H1 (cell line): ENCODE measurements around the gene WBP4. TPM values are rescaled to one million over a fixed set of nuclear protein-coding genes. Genes with fewer than 3 reads are reported as not detected.

Experiments
- BCL11A ChIP-seq, 2 experiments: IDR thresholded peaks; one replicate each; pipeline ENCODE4 v1.6.1; 2011; ENCODE audit warnings: low read depth in 2 of 2, low read length in 2 of 2, mild to moderate bottlenecking in 2 of 2
- HDAC6 ChIP-seq: IDR thresholded peaks from one replicate; pipeline ENCODE4 v1.7.1; 2012; ENCODE audit warnings: low read depth, mild to moderate bottlenecking, inconsistent platforms, low read length, moderate library complexity
- POLR2A ChIP-seq, 2 experiments: IDR thresholded peaks; 1 replicate in 1 of 2; 2 replicates in 1 of 2; pipeline ENCODE4 v1.6.1; 2011; ENCODE audit warnings: low read depth in 2 of 2, low read length in 2 of 2, mild to moderate bottlenecking in 2 of 2; ENCODE audit errors: control extremely low read depth in 1 of 2
- SP4 ChIP-seq: IDR thresholded peaks from 2 replicates; pipeline ENCODE4 v1.6.1; 2012; ENCODE audit warnings: low read length, inconsistent platforms
- polyA plus RNA-seq, 7 experiments: library from polyadenylated mRNA; depleted of rRNA in 3 of 7; stranded (reverse) in 5 of 7; unstranded in 2 of 7; fragments of >200 nt in 5 of 7; fragments of 200-250 nt in 2 of 7; gene quantifications; 1 replicate in 5 of 7; 2 replicates in 1 of 7; 4 replicates in 1 of 7; pipeline versions ENCODE4 v1.2.1 to v1.2.3, GENCODE V29; 2011 to 2013; ENCODE audit warnings: missing spikeins in 2 of 7, mixed read lengths in 2 of 7
- total RNA-seq: library from RNA; stranded (reverse); fragmentation: NEBNext Ultra II Directional; extraction: Animal tissue kit (Norgen Biotek cat#: 25700); gene quantifications from 2 replicates; pipeline ENCODE4 v1.2.1, GENCODE V29; 2021
- TF ChIP-seq, protein P1 (sequence below): fragments of 300-600 bp; sonication (generic); IDR thresholded peaks from 2 replicates; pipeline ENCODE4 v1.7.1; 2012; ENCODE audit warnings: low read length, moderate library complexity, mild to moderate bottlenecking, inconsistent platforms; ENCODE audit not compliant: insufficient replicate concordance

WBP4 gene
- total and polyA plus RNA-seq, 2 of the 8 experiments (the other 6 are each of a cell fraction or from before 2014, with no cell fraction given): 3.0 to 10.0 TPM

DNA sequence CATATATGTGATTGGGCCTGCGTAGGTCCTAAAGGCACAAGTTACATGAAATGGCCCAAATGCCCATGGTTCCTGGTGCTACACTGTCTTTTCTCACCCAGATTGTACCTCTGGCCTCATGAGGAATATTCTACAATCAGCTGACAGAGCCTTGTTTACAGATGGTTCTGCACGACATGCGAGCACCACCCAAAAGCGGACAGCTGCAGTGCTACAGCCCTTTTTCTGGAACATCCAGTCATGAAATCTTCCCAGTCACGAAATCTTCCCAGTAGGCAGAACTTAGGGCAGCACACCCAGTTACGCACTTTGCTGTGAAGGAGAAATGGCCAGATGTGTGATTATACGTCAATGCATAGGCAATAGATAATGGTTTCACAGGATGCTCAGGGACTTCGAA lies 34.5 kb upstream of the WBP4 start (continued):
- no peak for TF ChIP-seq BCL11A (IDR thresholded peaks at IDR 0.05; ENCODE audit: low read depth in 2 of 2, low read length in 2 of 2)
- TF ChIP-seq HDAC6: no peak
- TF ChIP-seq, protein P1, sequence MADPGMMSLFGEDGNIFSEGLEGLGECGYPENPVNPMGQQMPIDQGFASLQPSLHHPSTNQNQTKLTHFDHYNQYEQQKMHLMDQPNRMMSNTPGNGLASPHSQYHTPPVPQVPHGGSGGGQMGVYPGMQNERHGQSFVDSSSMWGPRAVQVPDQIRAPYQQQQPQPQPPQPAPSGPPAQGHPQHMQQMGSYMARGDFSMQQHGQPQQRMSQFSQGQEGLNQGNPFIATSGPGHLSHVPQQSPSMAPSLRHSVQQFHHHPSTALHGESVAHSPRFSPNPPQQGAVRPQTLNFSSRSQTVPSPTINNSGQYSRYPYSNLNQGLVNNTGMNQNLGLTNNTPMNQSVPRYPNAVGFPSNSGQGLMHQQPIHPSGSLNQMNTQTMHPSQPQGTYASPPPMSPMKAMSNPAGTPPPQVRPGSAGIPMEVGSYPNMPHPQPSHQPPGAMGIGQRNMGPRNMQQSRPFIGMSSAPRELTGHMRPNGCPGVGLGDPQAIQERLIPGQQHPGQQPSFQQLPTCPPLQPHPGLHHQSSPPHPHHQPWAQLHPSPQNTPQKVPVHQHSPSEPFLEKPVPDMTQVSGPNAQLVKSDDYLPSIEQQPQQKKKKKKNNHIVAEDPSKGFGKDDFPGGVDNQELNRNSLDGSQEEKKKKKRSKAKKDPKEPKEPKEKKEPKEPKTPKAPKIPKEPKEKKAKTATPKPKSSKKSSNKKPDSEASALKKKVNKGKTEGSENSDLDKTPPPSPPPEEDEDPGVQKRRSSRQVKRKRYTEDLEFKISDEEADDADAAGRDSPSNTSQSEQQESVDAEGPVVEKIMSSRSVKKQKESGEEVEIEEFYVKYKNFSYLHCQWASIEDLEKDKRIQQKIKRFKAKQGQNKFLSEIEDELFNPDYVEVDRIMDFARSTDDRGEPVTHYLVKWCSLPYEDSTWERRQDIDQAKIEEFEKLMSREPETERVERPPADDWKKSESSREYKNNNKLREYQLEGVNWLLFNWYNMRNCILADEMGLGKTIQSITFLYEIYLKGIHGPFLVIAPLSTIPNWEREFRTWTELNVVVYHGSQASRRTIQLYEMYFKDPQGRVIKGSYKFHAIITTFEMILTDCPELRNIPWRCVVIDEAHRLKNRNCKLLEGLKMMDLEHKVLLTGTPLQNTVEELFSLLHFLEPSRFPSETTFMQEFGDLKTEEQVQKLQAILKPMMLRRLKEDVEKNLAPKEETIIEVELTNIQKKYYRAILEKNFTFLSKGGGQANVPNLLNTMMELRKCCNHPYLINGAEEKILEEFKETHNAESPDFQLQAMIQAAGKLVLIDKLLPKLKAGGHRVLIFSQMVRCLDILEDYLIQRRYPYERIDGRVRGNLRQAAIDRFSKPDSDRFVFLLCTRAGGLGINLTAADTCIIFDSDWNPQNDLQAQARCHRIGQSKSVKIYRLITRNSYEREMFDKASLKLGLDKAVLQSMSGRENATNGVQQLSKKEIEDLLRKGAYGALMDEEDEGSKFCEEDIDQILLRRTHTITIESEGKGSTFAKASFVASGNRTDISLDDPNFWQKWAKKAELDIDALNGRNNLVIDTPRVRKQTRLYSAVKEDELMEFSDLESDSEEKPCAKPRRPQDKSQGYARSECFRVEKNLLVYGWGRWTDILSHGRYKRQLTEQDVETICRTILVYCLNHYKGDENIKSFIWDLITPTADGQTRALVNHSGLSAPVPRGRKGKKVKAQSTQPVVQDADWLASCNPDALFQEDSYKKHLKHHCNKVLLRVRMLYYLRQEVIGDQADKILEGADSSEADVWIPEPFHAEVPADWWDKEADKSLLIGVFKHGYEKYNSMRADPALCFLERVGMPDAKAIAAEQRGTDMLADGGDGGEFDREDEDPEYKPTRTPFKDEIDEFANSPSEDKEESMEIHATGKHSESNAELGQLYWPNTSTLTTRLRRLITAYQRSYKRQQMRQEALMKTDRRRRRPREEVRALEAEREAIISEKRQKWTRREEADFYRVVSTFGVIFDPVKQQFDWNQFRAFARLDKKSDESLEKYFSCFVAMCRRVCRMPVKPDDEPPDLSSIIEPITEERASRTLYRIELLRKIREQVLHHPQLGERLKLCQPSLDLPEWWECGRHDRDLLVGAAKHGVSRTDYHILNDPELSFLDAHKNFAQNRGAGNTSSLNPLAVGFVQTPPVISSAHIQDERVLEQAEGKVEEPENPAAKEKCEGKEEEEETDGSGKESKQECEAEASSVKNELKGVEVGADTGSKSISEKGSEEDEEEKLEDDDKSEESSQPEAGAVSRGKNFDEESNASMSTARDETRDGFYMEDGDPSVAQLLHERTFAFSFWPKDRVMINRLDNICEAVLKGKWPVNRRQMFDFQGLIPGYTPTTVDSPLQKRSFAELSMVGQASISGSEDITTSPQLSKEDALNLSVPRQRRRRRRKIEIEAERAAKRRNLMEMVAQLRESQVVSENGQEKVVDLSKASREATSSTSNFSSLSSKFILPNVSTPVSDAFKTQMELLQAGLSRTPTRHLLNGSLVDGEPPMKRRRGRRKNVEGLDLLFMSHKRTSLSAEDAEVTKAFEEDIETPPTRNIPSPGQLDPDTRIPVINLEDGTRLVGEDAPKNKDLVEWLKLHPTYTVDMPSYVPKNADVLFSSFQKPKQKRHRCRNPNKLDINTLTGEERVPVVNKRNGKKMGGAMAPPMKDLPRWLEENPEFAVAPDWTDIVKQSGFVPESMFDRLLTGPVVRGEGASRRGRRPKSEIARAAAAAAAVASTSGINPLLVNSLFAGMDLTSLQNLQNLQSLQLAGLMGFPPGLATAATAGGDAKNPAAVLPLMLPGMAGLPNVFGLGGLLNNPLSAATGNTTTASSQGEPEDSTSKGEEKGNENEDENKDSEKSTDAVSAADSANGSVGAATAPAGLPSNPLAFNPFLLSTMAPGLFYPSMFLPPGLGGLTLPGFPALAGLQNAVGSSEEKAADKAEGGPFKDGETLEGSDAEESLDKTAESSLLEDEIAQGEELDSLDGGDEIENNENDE: no peak
- no peak for TF ChIP-seq POLR2A (IDR thresholded peaks at IDR 0.05; ENCODE audit: control extremely low read depth in 1 of 2, low read depth in 2 of 2, low read length in 2 of 2)
- no peak for TF ChIP-seq SP4
- TF ChIP-seq, all 59 proteins: peak for 0
